ENCODE measurements around the gene HTR5A.
A peak's percentile ranks its signal among the peaks of the same experiment; 100 is the strongest.
"Not testable (repeated sequence)": the region's sequence is repeated elsewhere in the genome, so short reads cannot be mapped to it uniquely, and the experiment has no call there.

HTR5A gene

GRCh38 chr7:155069992-155070751, at the start of gene HTR5A:
TSS of gene HTR5A (plus strand) at chr7:155070324. CDS start at chr7:155070900, 576 bp downstream.
- DNase-seq = peak; percentile 96

- no peak for DNase-seq
Observed at GRCh38 chr7:155020996-155021395, 49.1 kb upstream of the HTR5A start.

- no peak for DNase-seq
Observed at GRCh38 chr7:155021699-155022145, 48.4 kb upstream of the HTR5A start.

- DNase-seq = no peak
Observed at GRCh38 chr7:155027879-155028278, 42.2 kb upstream of the HTR5A start.

GRCh38 chr7:155032978-155033377, 37.1 kb upstream of the HTR5A start:
- no peak for DNase-seq

- DNase-seq = not testable (repeated sequence)
Observed at GRCh38 chr7:155034495-155034894, 35.6 kb upstream of the HTR5A start.

GRCh38 chr7:155038335-155038734, 31.8 kb upstream of the HTR5A start:
- DNase-seq = no peak

GRCh38 chr7:155043756-155044155, 26.4 kb upstream of the HTR5A start:
- DNase-seq = no peak

- DNase-seq = no peak
Observed at GRCh38 chr7:155048006-155048405, 22.1 kb upstream of the HTR5A start.

- DNase-seq = no peak
Observed at GRCh38 chr7:155051355-155051754, 18.8 kb upstream of the HTR5A start.

- peak; percentile 66 for DNase-seq
Observed at GRCh38 chr7:155053002-155053401, 17.1 kb upstream of the HTR5A start.

GRCh38 chr7:155054761-155055160, 15.4 kb upstream of the HTR5A start:
- DNase-seq = no peak

GRCh38 chr7:155057076-155057475, 13.0 kb upstream of the HTR5A start:
- peak; percentile 56 for DNase-seq

- DNase-seq = peak; percentile 68
Observed at GRCh38 chr7:155058896-155059295, 11.2 kb upstream of the HTR5A start.

- DNase-seq = no peak
Observed at GRCh38 chr7:155059703-155060102, 10.4 kb upstream of the HTR5A start.

- no peak for DNase-seq
Observed at GRCh38 chr7:155062411-155062810, 7.7 kb upstream of the HTR5A start.

- DNase-seq = no peak
Observed at GRCh38 chr7:155064186-155064585, 5.9 kb upstream of the HTR5A start.

- no peak for DNase-seq
Observed at GRCh38 chr7:155066417-155066950, 3.6 kb upstream of the HTR5A start.

GRCh38 chr7:155071121-155071651, 1.1 kb downstream of the HTR5A start:
- DNase-seq = no peak

- no peak for DNase-seq
Observed at GRCh38 chr7:155071916-155072571, 1.9 kb downstream of the HTR5A start.

- no peak for DNase-seq
Observed at GRCh38 chr7:155073922-155074321, 3.8 kb downstream of the HTR5A start.

- DNase-seq = no peak
Observed at GRCh38 chr7:155084021-155084420, 13.9 kb downstream of the HTR5A start.

GRCh38 chr7:155084969-155085368, 14.8 kb downstream of the HTR5A start:
- no peak for DNase-seq

- DNase-seq = no peak
Observed at GRCh38 chr7:155090684-155091083, 20.6 kb downstream of the HTR5A start.

Data from eye (tissue), 1 donor.